Stimulated activated naive CD8-positive, alpha-beta T cell treated with anti-CD3 and anti-CD28 coated beads, Interleukin-15, Interleukin-2, amounts not matched to agents 100 ng/mL and 50 ng/mL, for 24 hours (primary cell): Measurements from ENCODE around the gene JADE2.

Source experiments
- H3K27ac Mint-ChIP-seq: one replicate; pipeline ENCODE4 v1.8.0; 2021; ENCODE audit warnings: mild to moderate bottlenecking, mixed read lengths
- H3K27me3 Mint-ChIP-seq: one replicate; pipeline ENCODE4 v1.8.0; 2021; ENCODE audit warnings: mixed read lengths
- H3K36me3 Mint-ChIP-seq: one replicate; pipeline ENCODE4 v1.8.0; 2021; ENCODE audit warnings: low read depth, mixed read lengths
- H3K4me1 Mint-ChIP-seq: one replicate; pipeline ENCODE4 v1.8.0; 2021; ENCODE audit warnings: low read depth, mixed read lengths
- H3K4me3 Mint-ChIP-seq: one replicate; pipeline ENCODE4 v1.8.0; 2021; ENCODE audit warnings: mild to moderate bottlenecking, mixed read lengths
- H3K9me3 Mint-ChIP-seq: one replicate; pipeline ENCODE4 v1.8.0; 2021; ENCODE audit warnings: mixed read lengths

The JADE2 gene

DNA sequence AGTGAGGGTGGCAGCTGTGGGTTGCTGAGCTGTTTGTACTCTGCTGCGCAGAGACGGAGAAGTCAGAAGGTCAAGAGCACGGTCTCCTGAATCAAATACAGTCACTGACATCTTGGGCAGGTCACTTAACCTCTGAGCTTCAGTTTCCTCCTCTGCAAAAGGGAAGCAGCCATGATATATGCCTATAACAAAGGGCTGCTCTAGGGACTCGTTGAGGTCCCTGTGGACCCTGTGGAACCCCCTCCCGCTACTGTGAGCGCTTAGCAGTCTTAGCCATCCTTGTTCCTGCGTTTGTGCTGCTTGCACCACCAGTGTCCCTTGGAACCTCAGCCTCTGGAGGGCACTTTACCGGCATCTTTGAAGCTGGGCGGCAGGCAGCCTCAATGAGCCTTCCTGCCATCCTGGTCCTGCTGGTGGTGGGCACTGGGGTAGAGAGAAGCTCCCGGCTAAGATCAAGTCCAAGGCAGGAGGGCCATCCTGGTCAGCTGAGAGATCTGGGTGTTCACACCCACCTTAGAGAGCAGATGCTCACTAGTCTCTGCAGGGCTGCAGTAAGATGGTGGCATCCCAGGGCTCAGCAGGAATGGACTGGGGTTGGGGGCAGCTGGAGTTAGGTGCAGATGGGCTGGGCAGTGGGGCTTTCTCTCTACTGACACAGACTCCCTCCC, 8.7 kb downstream of the JADE2 start:
- Mint-ChIP-seq H3K4me1 (peaks cover 91% of the 10 kb centered on the region), H3K27ac (peak overlapping the region; percentile 64), H3K9me3 (no peaks in the 10 kb centered on the region), H3K4me3 (no peak overlapping the region), H3K36me3 (peaks cover 12% of the 10 kb centered on the region), H3K27me3 (no peaks in the 10 kb centered on the region)

DNA sequence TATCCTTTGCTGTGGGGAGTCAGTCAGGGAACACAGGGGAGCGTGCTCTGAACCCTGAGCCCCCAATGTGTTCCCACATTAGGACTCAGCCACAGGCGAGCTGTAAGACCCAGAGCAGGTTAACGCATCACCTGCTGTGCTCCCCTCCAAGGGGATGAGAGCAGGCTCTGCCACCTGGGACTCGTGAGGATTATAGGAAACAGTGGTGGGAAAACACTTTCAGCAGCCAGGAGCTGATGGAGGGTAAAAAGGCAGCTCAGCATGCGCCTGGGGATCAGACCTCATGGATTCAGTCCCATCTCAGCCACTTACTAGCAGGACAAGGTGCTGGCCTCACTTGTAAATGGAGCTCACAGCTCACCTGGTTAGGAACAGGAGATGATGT, 9.2 kb downstream of the JADE2 start:
- H3K27ac Mint-ChIP-seq: peak overlapping the region; percentile 64
- no peaks in the 10 kb centered on the region for H3K9me3 Mint-ChIP-seq
- H3K36me3 Mint-ChIP-seq: peaks cover 16% of the 10 kb centered on the region
- H3K27me3 Mint-ChIP-seq: no peaks in the 10 kb centered on the region
- H3K4me1 Mint-ChIP-seq: peaks cover 90% of the 10 kb centered on the region
- H3K4me3 Mint-ChIP-seq: no peak overlapping the region

DNA sequence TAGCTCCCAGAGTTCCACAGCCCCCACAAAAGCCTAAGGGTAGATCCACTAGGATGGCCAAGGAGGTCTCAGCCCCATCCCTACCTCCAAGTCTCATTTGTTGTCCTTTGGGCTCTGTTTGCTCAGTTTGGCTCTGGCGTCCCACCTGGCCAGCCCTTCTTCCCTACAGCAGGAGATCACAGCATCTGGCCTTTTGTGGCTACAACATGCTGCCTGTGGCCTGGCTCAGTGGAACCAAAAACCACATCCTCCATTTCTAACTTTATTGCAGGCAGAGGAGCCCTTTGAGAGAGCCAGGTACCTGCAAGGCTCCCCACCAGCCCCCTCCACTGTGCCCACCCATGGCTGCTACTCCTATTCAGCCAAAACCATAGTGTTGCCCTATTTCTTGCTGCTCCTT, 11.4 kb downstream of the JADE2 start:
- peaks cover 88% of the 10 kb centered on the region for H3K4me1 Mint-ChIP-seq
- H3K4me3 Mint-ChIP-seq: peak overlapping the region; percentile 4
- H3K27me3 Mint-ChIP-seq: no peaks in the 10 kb centered on the region
- peaks cover 32% of the 10 kb centered on the region for H3K36me3 Mint-ChIP-seq
- H3K27ac Mint-ChIP-seq: peak overlapping the region; percentile 64
- H3K9me3 Mint-ChIP-seq: no peaks in the 10 kb centered on the region

DNA sequence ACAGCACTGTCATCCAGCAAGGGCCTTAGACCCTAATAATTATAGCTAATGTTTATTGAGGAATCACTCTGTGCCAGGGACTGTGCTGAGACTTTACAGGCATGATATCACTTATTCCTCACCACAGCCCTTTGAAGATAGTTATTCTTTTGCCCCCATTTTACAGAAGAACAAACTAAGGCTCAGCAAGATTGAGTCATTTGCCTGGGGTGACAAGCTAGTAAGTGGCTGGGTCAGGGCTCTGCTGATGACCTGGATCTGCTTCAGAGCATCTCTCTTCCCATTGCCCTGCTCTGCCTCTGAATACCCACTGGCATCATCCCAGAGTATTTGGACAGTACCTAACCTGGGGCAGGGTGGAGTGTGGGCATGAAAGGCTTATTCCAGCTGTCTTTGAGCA, 11.8 kb downstream of the JADE2 start:
- Mint-ChIP-seq H3K4me3 (no peak overlapping the region), H3K36me3 (peaks cover 36% of the 10 kb centered on the region), H3K27ac (peak overlapping the region; percentile 64), H3K9me3 (no peaks in the 10 kb centered on the region), H3K4me1 (peaks cover 84% of the 10 kb centered on the region), H3K27me3 (no peaks in the 10 kb centered on the region)

DNA sequence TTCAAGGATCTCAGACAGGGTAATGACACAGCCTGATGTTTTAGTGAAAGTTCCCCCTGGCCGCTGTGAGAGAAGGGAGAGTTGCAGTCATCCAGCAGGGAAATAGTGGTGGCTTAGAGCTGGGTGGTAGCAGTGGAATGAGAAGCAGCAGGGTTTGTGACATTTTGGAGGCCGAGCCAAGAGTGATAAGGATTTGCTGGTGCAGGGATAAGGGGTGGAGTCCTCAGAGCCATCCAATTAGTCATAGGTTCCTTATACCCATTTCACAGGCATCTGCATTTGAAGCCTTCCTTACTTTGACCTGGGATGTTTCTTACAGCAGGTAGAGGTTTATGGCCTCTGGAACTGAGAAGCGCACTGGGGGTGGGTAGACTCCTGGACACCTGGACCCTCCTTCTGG, 12.8 kb downstream of the JADE2 start:
- Mint-ChIP-seq H3K4me1 (peaks cover 74% of the 10 kb centered on the region), H3K9me3 (no peaks in the 10 kb centered on the region), H3K4me3 (no peak overlapping the region), H3K36me3 (peaks cover 36% of the 10 kb centered on the region), H3K27me3 (no peaks in the 10 kb centered on the region), H3K27ac (peak overlapping the region; percentile 4)

DNA sequence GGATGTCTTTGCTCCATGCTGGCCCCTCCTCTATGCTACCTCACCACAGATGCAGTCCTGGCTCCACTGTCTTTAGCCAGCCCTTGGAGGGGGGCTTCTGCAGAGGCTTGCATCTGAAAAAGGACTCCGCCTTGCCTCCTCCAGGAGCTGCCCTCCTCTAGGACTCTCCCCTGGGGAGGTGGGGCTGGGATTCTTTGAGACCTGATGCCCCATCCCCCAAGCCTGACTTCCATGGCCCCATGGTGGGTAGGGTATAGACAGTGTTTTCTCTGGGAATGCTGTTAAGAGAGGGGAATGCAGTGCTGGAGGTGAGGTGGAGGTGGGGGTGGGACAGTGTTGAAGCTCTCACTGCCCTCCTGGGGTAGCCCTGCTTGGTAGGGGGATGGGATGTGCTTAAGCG, 14.3 kb downstream of the JADE2 start:
- no peak overlapping the region for H3K4me3 Mint-ChIP-seq
- peaks cover 75% of the 10 kb centered on the region for H3K4me1 Mint-ChIP-seq
- H3K36me3 Mint-ChIP-seq: peaks cover 40% of the 10 kb centered on the region
- H3K27ac Mint-ChIP-seq: peak overlapping the region; percentile 61
- H3K27me3 Mint-ChIP-seq: no peaks in the 10 kb centered on the region
- no peaks in the 10 kb centered on the region for H3K9me3 Mint-ChIP-seq

DNA sequence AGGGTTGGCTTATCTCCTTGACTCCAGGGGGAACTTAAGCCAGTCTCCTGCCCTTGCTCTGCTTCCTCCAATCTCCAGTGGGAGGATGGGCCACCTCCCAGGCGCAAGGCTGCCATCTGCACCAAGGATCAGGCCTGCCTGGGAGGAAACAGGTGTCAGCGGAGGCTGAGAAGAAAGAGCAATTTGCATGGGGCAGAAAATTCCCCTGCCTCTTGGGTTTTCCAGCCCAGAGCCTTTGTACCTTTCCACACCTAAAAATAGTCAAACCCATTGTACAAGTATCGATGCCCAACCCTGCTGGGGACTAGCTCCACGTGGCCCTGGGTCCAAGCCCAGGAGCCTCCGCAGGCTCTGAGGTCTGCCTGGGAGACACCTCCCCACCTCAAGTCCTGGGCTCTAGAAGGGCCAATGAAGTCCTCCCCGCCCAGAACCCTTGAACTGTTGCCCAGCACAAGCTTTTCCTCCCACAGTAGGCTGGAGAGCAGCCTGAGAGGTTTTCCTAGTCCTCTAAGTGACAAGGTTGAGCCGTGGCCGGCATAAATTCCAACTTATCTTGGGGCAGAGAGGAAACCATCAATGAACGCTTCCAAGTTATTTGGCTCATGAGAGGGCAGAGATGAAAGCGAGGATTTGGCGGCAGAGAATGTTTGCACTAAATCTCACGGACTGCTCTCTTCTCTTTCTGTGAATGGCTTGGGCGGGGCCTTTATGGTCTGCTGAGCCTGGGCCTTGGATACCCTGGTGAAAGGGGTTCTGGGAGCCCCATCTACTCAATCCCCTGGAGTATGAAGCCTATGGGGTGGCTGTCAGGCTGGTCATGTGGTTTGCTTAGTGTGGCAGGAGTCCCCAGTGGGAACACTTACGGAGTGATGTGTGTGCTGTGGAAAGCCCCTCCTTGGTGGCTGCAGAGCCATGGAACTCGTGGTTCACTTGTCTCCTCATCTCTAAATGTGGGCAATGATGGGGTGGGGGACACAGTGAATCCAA, 15.6 kb downstream of the JADE2 start:
- H3K4me3 Mint-ChIP-seq: peak overlapping the region; percentile 47
- H3K27me3 Mint-ChIP-seq: no peaks in the 10 kb centered on the region
- peak overlapping the region; percentile 90 for H3K27ac Mint-ChIP-seq
- peaks cover 48% of the 10 kb centered on the region for H3K36me3 Mint-ChIP-seq
- peaks cover 75% of the 10 kb centered on the region for H3K4me1 Mint-ChIP-seq
- no peaks in the 10 kb centered on the region for H3K9me3 Mint-ChIP-seq

DNA sequence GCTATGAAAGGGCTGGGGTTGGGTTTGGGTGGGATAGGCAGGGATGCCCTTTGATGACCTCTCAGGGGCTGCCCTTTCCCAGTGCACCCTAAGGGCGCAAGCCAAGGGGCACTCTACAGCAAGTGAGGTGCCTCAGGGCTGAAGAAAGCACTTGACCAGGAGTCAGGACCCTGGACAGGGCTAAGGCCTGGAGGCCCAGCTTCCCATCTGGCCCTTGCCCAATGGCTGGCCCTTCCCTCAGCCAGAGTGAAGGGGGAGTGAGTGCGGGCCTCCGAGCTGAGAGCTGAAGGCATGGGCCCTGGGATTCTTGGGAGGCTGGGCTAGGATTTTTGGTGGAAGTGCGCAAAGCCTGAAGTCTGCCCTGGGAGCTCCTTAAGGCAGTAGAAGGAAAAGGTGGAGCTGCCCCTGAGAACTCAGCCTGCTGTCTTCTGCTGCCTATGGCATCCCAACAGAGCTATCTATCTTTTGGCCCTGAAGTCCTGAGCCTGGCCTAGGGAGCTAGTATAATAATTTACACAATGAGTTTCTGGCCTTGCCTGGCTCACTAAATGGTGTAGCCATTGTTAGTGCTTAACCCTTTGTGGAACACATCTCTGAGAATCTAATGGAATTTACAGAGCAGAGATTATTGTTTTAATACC, 16.4 kb downstream of the JADE2 start:
- Mint-ChIP-seq H3K27ac (peak overlapping the region; percentile 90), H3K36me3 (peaks cover 48% of the 10 kb centered on the region), H3K4me3 (no peak overlapping the region), H3K27me3 (no peaks in the 10 kb centered on the region), H3K4me1 (peaks cover 70% of the 10 kb centered on the region), H3K9me3 (no peaks in the 10 kb centered on the region)

DNA sequence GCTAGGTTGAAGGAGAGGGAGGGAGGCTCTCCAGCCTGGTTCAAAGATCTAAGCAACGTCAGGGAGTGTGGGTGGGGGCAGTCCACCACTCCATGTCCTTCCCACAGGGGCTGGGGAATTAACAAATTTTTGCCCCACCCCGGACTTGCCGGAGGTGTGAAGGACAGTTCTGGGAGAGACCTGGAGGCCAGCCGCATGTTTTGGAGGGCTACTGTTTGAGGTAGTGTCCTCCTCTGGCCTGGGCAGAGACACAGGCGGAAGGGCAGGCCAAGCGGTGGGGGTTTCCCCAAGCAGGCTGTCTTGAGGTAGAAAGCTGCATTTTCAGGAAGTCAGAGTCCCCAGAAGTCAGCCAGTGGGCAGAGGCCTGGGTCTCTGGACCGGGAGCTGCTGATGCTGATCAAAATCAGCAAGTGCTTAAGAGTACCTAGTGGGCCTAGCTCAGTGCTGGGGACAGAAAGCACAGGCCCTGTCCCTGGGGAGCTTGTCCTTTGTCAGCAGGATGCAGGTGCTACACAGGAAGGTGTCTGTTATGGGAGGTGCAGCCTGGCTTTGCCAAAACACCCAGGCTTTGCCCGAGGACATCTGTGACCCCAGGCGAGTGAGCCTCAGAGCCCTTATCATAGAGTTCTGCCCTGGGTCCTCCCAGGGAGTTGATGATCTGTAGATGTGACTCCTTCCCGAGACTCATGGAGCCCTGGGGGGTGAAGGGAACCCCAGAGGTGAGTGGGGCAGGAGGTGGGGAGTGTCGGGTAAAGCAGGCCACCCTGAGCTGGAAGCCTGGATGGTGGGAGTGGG, 18.5 kb downstream of the JADE2 start:
- Mint-ChIP-seq H3K4me1 (peaks cover 70% of the 10 kb centered on the region), H3K9me3 (no peaks in the 10 kb centered on the region), H3K27me3 (no peaks in the 10 kb centered on the region), H3K27ac (peak overlapping the region; percentile 99), H3K36me3 (peaks cover 58% of the 10 kb centered on the region), H3K4me3 (peak overlapping the region; percentile 83)

DNA sequence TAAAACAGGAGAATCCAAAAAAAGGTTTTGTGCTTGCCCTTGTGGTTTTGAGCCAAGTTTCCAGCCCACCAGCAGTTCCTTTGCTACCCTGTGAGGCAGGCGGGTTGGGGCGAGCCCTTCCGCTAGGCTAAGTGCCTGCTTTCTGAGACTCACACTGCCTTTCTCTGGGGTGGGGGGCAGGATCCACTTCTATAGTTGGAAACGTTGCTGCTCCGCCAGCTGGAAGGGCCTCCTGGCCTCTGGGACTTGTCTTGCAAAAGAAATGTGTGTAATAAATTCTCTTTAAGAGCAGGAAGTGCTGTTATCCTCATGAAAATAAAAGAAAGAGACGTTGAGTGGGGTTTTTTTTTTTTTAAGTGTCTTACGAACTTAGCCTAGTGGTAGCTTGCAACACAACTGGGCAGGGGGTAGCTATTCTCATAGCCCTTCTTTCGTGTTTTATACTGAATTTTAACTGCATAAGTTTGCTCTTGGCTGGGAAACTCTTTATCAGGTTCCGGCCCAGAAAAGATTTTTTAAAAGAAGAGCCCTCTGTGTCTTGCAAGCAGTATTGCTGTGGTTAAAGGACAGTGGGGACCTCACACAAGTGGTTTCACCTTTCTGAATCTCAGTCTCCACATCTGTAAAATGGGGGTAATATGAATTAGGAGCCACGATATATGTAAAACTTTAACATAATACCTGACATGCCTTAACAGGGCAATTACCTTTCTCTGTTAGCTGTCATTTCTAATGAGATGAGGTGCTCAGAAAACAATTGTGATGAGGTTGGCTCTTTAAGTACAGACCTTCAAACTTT, 19.8 kb downstream of the JADE2 start:
- H3K36me3 Mint-ChIP-seq: peaks cover 52% of the 10 kb centered on the region
- H3K9me3 Mint-ChIP-seq: no peaks in the 10 kb centered on the region
- peaks cover 71% of the 10 kb centered on the region for H3K4me1 Mint-ChIP-seq
- no peaks in the 10 kb centered on the region for H3K27me3 Mint-ChIP-seq
- peak overlapping the region; percentile 99 for H3K27ac Mint-ChIP-seq
- peak overlapping the region; percentile 83 for H3K4me3 Mint-ChIP-seq

DNA sequence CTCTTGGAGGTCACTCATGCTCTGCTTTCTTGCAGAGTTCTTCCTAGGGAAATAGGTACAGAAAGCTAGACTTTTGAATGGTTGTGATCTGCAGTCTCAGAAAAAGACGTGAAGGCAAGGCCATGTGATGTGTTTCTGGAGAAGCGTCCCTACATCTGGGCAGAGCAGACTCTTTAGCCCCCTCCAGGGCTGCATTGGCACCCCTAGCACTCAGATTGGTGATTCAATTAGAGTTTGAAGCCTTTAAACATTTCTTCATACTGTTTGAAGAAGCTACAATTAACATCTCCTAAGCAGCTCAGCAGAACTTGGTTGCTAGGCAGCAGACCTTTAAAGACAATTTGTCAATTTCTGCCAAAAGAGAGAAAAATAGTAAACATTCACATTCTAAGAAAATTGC, 21.6 kb downstream of the JADE2 start:
- no peaks in the 10 kb centered on the region for H3K9me3 Mint-ChIP-seq
- no peaks in the 10 kb centered on the region for H3K27me3 Mint-ChIP-seq
- H3K27ac Mint-ChIP-seq: peak overlapping the region; percentile 66
- H3K4me3 Mint-ChIP-seq: no peak overlapping the region
- H3K4me1 Mint-ChIP-seq: peaks cover 71% of the 10 kb centered on the region
- peaks cover 52% of the 10 kb centered on the region for H3K36me3 Mint-ChIP-seq

DNA sequence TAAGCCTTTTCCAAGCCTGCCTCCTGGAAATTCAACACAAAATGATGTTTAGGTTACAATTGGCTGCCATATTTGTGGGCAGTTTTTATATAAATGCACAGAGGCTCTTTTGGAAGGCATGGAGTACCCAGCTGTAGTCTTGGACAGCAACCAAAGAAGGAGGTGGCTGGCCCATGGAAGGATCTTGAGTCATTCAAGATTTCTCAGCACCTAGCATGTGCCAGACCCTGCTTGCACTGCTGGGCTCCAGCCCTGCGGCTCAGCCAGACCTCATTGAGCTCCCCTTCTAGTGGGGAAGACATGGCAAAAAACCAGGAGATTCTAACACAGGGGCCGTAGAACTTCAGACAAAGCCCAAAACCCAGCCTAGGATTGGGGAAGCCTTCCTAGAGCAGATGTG, 22.1 kb downstream of the JADE2 start:
- H3K4me1 Mint-ChIP-seq: peaks cover 72% of the 10 kb centered on the region
- H3K27me3 Mint-ChIP-seq: no peaks in the 10 kb centered on the region

DNA sequence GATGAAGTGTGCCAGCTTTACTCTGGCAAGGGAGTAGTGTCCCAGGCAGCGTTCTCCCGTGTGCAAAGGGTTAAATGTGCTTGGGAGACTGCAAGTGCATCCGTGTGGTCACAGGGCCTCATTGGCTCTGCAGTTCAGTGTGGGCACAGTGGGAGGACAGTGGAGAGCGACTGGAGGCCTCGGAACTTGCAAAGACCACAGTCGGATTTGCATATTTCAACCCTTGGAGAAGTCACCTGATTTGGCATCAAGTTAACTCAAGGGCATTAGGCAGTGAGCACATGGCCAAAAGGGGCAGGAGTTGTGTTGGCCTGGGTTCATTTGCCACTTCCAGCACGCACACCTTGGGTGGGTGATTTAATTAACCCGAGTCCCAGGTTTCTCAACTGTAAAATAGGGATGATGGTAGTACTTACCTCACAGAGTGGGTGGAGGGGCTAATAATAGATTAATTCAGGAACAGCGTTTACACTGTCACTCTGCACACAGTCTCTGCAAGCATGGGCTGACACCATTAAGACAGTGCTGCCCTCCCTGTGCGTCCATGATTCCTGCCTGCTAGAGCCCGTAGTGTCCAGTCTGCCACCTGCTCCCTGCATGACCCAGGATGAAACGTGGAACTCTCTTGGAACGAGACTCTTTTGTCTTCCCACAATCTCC, 22.7 kb downstream of the JADE2 start:
- Mint-ChIP-seq H3K27ac (peak overlapping the region; percentile 84), H3K9me3 (no peaks in the 10 kb centered on the region), H3K27me3 (no peaks in the 10 kb centered on the region)

More for the DNA sequence above, 22.1 kb downstream of the JADE2 start:
- no peaks in the 10 kb centered on the region for H3K9me3 Mint-ChIP-seq
- no peak overlapping the region for H3K4me3 Mint-ChIP-seq
- H3K36me3 Mint-ChIP-seq: peaks cover 54% of the 10 kb centered on the region
- peak overlapping the region; percentile 84 for H3K27ac Mint-ChIP-seq

More for the DNA sequence above, 22.7 kb downstream of the JADE2 start:
- peaks cover 58% of the 10 kb centered on the region for H3K36me3 Mint-ChIP-seq
- H3K4me3 Mint-ChIP-seq: no peak overlapping the region
- H3K4me1 Mint-ChIP-seq: peaks cover 77% of the 10 kb centered on the region
